GM12872 (cell line): Measurements from ENCODE around the gene OTOG.

Experiments used
- TF ChIP-seq, protein P1 (sequence below): IDR thresholded peaks from 3 replicates; pipeline ENCODE4 v1.5.1; 2011; ENCODE audit warnings: low read depth, mild to moderate bottlenecking, low read length, moderate library complexity; ENCODE audit not compliant: insufficient read depth

The OTOG gene

DNA sequence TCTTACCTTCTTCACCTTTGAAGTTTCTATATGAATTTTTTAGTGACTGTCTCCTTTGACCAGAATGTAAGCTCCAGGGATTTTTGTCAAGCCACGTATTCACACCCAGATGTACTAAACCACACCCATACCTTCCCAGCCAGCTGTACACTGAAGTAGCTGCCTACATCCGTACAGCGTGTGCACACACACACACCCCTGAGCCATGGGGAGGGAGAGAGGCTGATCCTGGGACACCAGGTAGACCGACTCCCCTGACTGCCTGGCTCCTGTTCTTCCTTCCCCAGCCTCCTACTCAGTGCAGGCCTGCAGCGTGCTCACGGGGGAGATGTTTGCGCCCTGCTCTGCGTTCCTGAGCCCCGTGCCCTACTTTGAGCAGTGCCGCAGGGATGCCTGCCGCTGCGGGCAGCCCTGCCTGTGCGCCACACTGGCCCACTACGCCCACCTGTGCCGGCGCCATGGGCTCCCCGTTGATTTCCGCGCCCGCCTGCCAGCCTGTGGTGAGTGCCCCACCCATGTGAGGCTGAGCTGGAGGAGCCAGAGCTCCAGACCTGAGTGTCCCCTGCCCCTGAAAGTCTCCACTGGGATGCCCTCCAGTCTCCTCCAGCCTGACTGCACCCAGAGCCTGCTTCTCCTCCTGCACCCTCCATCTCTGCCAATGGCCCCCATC, 25.9 kb downstream of the OTOG start:
- TF ChIP-seq, protein P1, sequence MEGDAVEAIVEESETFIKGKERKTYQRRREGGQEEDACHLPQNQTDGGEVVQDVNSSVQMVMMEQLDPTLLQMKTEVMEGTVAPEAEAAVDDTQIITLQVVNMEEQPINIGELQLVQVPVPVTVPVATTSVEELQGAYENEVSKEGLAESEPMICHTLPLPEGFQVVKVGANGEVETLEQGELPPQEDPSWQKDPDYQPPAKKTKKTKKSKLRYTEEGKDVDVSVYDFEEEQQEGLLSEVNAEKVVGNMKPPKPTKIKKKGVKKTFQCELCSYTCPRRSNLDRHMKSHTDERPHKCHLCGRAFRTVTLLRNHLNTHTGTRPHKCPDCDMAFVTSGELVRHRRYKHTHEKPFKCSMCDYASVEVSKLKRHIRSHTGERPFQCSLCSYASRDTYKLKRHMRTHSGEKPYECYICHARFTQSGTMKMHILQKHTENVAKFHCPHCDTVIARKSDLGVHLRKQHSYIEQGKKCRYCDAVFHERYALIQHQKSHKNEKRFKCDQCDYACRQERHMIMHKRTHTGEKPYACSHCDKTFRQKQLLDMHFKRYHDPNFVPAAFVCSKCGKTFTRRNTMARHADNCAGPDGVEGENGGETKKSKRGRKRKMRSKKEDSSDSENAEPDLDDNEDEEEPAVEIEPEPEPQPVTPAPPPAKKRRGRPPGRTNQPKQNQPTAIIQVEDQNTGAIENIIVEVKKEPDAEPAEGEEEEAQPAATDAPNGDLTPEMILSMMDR: no peak

DNA sequence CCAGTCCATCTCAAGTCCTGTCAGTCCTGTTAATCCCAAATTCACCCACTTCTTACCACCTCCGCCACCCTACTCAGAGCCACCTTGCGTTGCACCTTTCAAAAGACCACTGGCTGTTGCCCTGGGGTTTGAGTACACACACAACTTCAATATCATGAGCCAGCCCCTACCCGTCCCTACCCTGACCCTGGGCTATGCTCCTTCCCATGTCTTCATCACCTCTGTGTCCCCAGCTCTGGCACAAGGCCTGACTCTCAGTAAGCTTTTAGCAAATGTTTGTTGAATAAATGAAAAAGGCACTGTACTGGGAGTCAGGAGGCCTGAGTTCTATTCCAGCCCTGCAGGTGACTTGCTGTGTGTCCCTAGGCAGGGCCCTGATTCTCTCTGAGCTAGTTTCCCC, 26.5 kb downstream of the OTOG start:
- TF ChIP-seq, protein P1: no peak

DNA sequence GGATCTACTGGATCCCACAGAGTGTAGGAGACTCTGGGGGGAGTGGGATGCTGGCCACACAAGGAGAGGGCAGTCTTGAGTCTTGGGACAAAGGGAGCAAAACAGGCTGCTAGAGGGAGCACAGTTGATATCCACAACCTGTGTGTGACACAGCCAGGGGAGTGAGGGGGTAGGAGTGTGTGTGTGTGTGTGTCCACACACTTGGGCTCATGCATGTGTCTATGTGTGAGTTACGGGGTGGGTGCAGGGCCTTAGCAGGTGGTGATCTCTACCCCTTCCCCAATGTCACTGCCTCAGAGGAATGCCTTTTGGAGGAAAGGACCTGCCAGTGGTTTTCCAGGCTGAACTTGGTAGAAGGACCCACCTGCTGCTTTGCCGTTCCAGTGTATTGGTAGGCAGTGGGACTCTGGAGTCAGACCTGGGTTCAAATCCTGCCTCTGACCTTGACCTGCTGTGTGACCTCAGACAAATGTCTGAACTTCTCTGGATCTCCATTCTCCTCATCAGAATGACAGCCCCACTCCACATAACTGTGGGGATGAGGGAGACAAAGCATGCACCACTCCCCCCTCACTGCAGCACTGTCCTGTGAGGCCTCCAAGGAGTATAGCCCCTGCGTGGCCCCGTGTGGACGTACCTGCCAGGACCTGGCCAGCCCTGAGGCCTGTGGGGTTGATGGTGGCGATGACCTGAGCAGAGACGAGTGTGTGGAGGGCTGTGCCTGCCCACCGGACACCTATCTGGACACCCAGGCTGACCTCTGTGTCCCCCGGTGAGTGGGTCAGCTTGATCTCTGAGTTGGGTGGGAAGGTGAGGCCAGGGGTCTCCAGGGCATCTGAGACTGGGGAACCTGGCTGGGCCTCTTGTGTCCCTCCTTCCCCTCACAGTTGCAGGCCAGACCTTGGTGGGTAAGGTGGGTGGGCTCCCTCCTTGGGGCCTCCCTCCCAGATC, 27.4 kb downstream of the OTOG start:
- TF ChIP-seq, protein P1: no peak

DNA sequence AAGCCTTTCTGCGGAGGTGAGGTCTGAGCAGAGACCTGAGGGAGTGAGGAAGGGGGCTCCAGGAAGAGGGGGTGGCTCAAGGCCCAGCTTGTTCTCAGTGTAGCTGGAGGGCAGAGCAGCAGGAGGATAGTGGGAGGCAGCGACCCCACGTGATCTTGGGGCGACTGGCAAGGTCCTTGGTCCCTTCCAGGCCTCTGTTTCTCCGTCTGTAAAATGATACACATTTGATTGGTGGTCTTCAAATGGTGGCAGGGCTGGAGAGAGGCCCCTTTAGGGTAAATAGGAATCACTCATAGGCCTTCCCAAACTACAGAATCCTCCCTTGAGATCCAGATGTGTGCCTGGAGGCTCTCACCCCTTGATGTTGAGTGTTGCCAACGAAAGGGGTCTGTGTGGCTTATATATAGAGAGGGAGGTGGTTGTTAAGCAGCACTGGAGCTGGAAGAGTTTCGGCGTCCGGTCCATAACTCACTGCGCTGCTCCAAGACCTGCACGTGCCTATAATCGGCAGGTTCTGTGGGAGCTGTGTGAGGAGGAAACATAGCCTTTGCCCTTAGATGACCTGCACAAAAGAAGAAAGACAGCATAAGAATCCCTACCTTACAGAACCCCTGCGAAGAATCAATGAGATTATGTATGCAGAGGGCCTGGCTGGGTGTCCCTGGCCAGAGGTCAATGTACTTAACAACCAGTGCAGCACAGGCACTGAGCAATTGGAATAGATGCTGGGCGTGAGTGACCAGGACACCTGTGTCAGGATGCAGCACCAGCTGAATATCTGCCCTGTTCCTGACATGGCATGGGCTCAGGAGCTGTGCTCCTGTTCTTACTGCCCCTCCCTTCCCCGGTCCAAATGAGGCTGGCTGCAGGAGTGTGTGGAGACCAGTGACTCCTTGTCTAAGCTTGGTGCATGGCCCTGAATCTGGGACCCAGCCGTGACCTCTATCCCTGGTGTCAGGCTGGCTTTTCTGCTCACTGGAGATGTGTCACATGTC, 28.7 kb downstream of the OTOG start:
- TF ChIP-seq, protein P1: no peak

DNA sequence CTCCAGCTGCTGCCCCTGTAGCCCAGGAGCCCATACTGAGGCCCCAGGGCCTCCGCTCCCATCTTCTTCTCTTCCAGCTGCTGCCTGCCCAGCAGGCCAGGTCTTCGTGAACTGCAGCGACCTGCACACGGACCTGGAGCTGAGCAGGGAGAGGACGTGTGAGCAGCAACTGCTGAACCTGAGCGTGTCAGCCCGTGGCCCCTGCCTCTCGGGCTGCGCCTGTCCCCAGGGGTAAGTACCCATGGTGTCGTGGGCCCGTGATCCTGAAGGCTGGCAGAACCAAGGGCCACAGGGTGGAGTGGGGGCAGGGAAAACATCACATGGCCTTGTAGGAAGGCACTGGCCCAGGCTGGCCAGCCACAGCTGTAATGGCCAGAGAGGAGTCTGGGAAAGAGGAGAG, 31.2 kb downstream of the OTOG start:
- TF ChIP-seq, protein P1: no peak

DNA sequence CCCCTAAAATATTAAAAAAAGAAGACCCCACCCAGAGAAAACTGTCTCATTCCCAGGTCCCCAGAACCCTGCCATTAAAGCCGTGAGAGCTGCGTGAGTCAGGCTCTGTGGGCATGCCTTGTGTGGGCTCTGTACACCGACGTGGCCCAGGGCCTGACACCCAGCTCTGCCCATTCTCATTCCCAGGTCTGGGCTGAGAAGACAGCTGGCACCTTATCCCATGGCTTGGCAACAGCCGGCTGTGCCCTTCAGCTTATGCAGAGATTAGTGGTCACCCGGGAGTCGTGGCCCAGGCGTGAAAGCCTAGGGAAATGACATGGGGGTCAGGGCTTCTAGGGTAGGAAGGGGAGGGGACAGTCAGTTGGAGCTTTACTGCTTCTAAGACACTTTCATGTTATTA, 31.9 kb downstream of the OTOG start:
- TF ChIP-seq, protein P1: no peak
